Measurements from ENCODE around the gene SLIT3.

The SLIT3 gene

GRCh38 chr5:169260896-169261569 is 39.9 kb downstream of the SLIT3 start:
- DNase-seq: no peak

GRCh38 chr5:169258372-169259000 is 42.5 kb downstream of the SLIT3 start:
- DNase-seq: no peak

GRCh38 chr5:169256191-169256590 is 44.7 kb downstream of the SLIT3 start:
- DNase-seq: no peak

GRCh38 chr5:169253071-169253470 is 47.9 kb downstream of the SLIT3 start:
- DNase-seq: no peak

- DNase-seq: no peak
Measured at GRCh38 chr5:169251333-169252084, 49.4 kb downstream of the SLIT3 start.

GRCh38 chr5:169250887-169251286 is 50.1 kb downstream of the SLIT3 start:
- DNase-seq: no peak

- no peak for DNase-seq
Measured at GRCh38 chr5:169248996-169249395, 51.9 kb downstream of the SLIT3 start.

GRCh38 chr5:169248550-169248949 is 52.4 kb downstream of the SLIT3 start:
- no peak for DNase-seq

GRCh38 chr5:169244812-169245211 is 56.1 kb downstream of the SLIT3 start:
- no peak for DNase-seq

- no peak for DNase-seq
Measured at GRCh38 chr5:169243651-169244422, 57.1 kb downstream of the SLIT3 start.

GRCh38 chr5:169242849-169243186 is 58.1 kb downstream of the SLIT3 start:
- no peak for DNase-seq

GRCh38 chr5:169242175-169242848 is 58.6 kb downstream of the SLIT3 start:
- DNase-seq: no peak

GRCh38 chr5:169229342-169229892 is 71.5 kb downstream of the SLIT3 start:
- no peak for DNase-seq

- DNase-seq: no peak
Measured at GRCh38 chr5:169226895-169227294, 74.0 kb downstream of the SLIT3 start.

GRCh38 chr5:169225830-169226356 is 75.0 kb downstream of the SLIT3 start:
- DNase-seq: no peak

GRCh38 chr5:169223595-169223953 is 77.4 kb downstream of the SLIT3 start:
- DNase-seq: no peak

- no peak for DNase-seq
Measured at GRCh38 chr5:169222934-169223594, 77.9 kb downstream of the SLIT3 start.

GRCh38 chr5:169221519-169221918 is 79.4 kb downstream of the SLIT3 start:
- DNase-seq: no peak

GRCh38 chr5:169219961-169220360 is 81.0 kb downstream of the SLIT3 start:
- DNase-seq: no peak

GRCh38 chr5:169219351-169219750 is 81.6 kb downstream of the SLIT3 start:
- no peak for DNase-seq

GRCh38 chr5:169218861-169219260 is 82.1 kb downstream of the SLIT3 start:
- DNase-seq: no peak

- peak; percentile 23 for DNase-seq
Measured at GRCh38 chr5:169218176-169218575, 82.8 kb downstream of the SLIT3 start.

Data from RPMI8226 (cell line).